SW 1271 (cell line): ENCODE data around the gene SORL1-AS1.

Source experiments
- DNase-seq, 2 experiments: peaks; one replicate each; lab custom pipeline; 2025; lab: John Stamatoyannopoulos, UW

Gene SORL1-AS1

DNA sequence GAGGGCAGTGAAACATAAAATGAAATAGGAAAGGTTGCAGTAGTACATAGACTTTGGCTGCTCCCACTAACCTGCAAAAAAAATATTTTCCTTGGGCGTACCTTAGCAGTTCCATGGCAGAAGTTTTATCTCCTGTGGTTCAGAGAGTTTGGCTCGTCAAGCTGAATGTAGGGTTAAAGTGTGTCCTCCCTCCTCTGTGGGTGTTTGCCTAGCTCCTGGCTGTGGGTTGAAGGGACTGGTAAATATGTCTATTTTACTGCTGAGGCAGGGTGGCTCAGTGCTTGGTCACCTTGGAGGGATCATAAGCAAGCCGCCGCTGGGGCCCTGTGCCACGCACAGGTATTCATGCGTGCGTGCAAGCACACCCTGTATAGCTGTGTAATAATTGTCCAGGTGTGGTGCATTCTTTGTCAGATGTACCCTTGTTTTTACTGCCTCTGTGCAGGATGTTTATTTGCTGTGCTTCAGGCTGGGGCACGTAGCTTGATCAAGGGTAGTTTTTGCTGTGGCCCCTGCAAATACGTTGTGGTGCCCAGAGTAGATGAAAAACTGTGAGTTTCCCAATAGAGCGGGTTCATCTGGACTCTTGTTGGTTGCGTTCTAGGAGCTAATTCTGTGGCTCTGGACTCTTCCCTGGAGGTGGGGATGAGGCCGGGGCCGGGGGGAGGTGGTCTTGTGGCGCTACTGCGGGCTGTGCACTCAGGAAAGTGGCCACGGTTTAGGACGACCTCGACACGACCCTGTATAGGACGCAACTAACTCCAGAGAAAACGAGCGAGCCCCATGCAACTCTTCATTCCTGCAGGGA, 1.4 kb downstream of the SORL1-AS1 start:
- DNase-seq: no peak

DNA sequence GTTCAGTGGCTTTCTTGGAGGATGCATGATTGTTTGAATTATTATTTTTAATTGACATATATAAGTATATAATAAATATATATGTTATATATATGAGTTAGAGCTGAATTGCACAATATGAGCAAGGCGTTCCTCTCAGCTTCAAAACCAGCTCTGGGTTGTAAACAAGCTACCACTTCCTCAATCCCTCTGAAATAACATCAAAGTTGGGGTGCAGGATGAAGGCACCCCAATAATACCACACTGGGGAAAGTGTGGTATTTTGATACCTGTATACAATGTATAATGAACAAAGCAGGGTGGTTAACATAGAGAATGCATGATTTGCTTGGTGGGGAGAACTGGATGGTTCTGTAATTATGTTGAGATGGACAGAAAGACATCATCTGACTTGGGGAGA, 2.4 kb downstream of the SORL1-AS1 start:
- no peak for DNase-seq

DNA sequence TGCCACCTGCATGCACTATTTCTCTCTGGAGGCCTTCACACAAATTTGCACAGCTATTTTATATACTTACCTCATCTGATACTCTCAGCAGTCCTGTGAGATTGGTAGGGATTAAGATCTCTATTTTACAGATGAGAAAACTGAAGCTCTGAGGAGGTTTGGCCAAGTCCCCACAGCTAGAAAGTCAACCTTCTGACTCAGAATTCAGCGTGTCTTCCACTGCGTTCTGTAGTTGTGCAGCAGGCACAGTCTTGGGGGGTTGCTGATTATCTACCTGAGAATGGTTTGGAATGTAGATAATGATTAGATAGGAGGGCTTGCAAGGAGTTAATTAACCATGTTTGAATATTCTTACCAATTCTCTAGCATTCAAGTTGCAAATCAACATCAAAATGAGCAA, 3.1 kb downstream of the SORL1-AS1 start:
- no peak for DNase-seq

DNA sequence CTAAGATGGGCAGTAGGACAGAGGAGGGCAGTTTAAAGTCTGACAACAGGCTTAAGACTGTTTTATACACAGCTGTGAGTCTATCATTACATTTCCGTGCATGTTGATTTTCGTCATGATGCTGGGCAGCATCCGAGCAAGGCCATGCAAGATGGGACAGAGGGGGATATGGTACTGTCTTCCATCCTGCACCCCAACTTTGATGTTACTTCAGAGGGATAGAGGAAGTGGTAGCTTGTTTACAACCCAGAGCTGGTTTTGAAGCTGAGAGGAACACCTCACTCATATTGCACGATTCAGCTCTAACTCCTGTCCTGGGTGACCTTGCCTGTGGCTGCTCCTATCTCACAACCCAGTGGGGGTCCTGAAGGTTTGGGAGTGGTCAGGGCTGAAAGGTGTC, 3.6 kb downstream of the SORL1-AS1 start:
- no peak for DNase-seq

DNA sequence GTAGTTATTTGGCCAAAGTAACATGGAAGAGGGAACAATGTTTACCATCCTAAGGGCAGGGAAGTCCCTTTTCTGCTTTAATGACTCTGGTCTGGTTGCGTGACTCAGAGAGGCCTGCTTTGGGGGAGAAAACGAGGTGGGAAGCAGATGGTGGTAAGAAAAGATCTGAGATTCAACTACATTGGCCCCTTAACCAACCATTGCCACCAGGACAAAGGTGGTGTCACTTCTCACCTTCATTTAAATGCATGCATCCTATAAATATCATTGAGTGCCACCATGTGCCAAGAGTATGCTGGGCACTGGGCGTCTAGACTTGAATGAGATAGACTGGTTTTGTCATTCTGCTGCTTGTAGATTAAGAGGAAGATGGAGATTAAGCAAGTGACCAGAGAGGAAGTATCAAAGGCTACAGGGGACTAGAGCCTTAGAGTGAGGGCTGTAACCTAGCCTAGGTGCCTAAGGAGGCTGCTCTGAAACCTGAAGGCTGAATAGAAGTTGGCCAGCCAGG, 4.3 kb downstream of the SORL1-AS1 start:
- no peak for DNase-seq

DNA sequence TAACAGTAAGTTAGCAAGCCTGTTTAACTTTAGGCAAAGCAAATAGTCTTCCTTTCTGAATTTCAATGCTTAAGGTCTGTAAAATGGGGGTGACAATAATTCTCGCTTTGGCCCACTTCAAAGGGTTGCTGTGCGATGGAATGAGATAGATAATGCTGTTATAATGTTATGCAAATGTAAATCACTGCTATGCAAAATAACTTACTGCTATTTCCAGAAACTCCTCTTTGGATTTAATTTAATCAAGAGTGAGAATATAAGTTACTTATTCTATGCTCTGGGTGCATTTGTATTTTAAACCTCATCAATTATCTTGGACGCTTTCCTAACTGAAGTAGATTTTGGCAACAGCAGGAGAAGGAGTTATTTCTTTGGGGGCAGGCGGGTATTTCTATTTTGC, 4.8 kb downstream of the SORL1-AS1 start:
- no peak for DNase-seq

DNA sequence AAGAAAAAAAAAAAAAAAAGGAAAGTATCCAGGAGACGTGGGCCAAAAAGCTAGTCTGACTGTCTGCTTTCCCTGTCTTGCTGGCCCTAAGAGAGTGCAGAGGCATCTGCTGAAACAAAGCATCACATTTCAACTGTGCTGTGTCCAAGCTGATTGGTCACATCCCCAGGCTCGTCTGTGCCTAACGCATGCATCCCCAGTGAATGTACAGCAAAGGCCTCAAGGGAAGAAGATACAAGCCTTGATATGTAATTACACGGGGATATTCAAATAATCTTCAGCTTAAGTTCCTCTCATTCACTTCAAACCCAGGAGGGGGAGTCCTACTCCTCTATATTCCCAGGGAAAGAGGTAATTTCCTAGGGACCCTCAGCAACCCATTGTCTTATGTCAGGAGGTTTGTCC, 6.0 kb downstream of the SORL1-AS1 start:
- peak in 1 of 2 experiments; percentile 3 for DNase-seq

DNA sequence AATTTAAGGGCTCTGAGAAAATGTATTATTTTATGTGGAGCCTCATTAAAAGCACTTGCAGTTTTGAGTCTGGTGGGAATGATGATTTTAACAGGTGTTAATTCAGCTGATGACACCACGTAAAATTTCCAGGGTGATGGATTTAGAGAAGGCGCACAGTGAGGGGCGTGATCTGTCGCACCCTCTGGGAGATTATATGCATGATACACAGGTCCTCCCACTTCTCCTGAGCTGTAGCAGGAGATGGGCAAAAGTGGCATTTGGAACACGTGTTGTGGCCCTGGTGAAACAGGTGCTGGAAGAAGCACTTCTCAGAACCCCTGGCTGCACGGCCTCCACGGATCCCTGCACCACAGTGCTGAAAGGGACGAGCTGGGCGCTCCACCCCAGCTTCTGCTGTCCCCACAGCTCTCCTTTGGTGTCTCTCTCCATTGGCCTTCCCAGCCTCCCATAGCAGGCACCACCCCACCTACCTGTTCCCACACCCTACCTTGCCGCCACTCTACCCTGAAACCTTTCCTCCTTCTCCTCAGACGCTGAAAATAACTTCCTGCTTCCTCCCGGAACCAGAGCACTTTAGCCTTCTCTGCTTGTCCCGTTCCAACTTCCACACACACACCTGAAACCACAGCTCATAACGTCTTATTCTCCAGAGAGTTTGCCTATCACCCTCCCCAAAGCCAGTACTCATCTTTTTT, 7.5 kb downstream of the SORL1-AS1 start:
- DNase-seq: no peak

DNA sequence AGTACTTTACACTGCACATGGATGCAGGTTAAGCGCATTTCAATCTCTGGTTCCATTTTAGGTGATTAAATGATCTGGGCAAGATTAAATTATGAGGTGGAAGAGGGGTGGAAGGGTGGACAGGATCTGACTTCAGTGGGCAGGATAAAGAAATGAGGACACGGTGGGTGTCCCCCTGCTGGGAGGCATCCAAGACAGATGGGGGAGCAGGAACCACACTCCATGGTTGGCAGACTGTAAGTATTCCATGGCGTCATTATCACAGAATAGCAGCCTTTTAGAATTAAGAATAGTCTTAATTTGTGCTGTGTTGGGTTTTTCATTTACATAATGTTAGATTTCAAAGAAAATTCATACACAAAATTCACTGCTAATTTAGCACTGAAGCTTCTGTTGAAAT, 8.2 kb downstream of the SORL1-AS1 start:
- DNase-seq: no peak

DNA sequence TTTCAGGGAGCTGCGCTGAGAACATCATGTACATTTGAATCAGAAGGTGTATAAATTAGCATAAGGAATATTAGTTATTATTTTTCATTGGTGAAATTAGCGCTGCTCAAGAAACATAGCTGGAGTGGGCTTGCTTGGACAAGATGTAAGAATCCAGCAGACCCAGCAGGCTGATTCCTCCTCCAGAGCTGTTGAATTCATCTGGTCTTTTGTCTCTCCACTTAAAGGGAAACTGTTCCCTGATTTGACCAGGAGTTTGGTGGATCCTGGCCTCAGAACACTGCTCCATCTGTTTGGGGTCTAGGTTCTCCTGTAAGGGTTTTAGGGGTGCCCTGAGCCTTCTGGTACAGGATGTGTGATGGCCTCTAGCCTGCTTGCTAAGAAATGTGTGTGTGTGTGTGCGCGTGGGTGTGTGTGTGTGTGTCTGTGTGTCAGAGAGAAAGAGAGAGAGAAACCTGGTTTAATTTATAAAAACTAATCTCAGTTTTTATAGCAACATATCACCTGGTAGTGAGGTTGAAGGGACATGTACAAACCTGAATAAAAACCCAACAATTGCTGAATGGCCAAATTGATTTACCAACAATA, 9.0 kb downstream of the SORL1-AS1 start:
- no peak for DNase-seq

DNA sequence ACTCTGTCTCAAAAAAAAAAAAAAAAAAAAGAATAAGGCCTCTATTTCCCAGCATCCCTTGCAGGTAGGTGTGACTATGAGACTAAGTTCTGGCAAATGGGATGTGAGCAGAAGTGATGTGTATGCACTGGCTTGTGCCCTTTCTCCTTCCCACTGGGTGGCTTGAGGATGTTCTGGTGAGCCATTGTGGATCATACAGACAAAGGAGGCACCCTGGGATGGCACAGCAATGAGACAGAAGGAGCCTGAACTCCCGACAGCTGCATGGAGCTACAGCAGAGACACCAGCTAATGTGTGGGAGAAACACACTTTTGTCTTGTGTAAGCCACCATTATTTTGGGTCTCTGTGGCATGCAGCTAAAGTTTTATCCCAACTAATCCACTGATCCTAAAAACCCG, 11.2 kb downstream of the SORL1-AS1 start:
- DNase-seq: no peak

DNA sequence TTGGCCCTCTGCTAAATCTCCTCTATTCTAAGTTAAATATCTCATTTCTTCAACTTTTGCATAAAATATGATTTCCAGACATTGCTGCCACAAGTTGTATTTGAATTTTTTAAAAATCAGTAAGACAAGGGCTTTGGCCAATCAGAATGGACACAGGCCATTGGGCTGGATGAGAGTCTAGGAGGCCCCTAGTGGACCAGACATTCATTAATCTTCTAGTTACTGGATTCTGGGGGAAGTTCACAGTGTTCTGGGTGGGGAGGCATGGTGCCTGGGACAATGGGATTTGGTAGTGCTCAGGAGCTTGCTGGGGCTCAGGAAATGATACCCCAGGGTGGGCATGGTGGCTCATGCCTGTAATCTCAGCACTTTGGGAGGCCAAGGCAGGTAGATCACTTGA, 13.0 kb downstream of the SORL1-AS1 start:
- DNase-seq: no peak

DNA sequence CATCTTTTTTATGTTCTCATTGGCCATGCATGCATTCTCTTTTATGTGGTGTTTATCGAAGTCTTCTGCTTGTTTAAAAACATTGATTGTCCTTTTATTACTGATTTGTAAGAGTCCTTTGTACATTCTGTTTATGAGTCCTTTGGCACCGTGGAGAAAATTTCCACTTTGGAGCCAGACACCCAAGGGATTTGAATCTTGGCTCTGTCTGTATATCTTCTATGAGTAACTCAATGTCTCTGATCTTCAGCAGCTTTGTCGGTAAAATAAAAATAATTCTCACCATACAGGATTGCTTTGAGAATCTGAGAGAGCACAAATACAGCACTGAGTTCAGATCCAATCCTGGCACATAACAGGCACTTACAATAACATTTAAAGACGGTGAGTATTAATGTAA, 13.4 kb downstream of the SORL1-AS1 start:
- DNase-seq: no peak

DNA sequence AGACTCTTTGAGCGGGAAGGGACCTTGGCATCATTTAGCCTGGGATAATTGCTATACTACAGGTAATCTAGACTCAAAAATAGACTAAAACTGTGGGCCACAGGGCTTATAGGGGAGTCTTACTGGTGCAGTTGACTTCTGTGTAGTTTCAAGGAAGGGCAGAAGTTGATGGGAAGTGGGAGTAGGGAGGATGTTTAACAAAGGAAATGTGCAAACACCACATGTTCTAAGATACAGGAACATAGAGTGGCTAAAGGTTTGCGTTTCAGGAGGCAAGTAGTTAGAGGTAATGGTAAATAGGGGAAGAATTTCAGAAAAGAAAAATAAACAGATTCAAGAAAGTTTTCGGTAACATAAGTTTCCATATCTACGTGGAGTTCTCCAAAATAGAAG, 15.1 kb downstream of the SORL1-AS1 start:
- no peak for DNase-seq

DNA sequence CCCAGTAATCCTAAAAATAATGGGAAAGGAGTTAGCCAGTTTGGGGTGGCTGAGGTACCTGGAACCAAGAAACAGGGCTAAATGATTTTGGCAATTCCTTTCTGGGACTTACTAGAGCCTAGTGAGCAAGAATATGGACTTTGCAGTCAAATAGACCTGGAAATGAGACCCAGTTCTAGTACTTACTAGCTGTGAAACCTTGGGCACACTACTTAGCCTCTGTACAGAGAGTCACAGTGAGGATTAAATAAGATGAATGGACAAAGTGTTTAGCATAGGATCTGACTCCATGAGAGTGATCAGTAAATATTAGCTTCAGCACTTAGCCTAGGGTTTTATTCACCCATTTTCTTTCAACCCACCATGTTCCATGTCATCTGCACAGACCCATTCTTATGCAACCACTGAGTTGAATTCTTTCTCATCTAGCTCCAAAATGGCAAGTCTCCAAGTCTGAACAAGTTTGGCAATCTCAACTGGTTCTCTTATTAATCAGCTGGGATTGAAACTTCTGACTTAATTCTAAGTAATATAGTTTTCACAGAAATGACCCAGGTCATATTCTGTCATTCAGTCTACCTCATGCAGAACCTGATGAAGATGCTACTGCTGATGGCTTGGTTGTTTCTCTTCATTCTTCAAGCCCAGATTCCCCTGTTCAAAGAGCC, 15.6 kb downstream of the SORL1-AS1 start:
- DNase-seq: no peak

DNA sequence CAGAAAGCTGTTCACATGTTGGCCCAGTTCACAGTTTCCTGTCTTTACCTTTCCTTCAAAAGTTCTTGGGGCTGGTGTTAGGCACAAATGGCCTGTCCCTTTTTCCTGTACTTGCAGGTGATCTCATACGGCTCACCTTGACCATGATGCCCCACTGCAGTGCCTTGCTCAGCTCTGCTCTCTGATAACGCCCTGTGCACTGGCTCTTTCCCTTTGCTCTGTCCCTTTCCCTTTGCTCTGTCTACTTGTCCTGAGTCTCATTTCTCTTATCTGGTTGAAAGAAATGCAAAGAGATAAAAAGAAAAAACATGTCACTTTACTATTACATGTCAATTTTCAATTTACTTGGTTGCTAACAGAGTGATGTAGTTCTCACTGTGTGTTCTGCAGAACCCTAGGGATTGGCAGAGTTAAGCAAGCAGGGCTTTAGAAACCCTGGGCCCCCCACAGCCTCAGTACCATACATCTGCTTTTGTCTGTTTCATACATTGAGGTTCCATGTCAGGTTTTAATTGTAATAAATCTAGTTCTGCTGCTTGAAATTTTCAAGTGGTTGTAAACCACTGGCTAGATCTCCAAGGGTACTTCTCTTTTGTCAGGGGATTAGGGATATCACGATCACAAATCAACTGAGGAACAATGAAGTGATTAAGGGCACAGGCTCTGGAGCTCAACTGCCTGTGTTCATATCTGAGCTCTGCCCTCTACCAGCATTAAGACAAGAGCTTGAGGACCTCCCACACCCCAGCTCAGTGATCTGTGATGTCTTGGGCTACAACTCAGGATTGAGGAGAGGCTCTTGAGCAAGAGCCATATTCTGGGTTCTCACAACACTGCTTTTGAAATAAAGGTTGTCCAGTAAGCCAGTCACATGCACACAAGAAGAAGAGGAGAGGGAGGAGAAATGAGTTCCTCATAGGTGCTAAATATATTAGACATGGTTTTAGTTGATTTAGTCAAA, 16.9 kb downstream of the SORL1-AS1 start:
- no peak for DNase-seq

DNA sequence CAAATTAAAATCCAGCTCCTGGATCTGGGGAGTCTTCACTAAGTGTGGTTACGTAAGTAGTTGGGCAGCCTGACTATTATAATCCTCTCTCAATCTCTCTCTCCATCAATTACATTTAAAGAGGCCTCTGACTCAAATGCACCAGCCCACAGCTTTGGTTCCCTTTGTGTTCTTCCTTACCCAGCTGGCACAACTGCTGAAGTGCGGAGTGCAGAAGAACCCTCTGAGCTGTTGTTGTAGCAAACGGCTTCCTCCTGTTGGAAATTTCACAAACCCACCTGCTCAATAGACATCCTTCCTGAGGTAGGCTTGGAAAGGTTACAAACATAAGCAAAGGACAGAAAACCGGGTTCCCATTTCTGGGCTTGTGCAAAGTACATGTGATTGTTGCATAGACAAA, 17.6 kb downstream of the SORL1-AS1 start:
- DNase-seq: no peak

DNA sequence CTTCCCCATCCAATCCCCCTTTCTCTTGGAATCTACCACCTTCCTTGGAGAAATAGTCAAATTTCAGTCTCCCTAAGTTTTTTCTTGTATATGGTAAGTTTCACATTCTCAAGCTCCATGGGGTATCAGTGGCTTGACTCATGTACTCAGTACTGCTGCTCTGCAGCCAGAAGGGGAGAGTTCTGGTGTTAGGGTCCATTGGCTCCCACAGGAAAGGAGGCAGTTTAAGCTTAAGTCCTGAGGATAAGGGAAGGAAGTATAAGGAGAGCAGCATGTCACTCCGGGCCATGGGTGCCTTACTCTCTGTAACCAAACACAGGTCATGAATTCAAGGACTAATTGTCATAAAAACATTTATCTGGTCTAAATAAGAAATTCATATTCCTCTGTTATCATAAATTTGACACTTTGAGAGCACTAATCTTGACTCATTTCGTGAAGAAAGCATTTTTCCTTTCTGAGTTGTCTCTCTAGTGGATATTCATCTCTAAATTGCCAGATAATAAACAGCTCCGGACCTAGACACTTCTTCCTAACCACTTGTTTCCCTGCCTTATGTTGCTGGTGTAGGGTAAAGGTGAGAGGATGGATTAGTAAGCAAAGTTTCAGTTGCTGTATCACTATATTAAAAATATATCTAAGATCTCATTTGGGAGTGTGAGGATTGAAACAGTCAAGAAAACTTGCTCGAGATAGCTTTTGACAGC, 20.8 kb downstream of the SORL1-AS1 start:
- no peak for DNase-seq

DNA sequence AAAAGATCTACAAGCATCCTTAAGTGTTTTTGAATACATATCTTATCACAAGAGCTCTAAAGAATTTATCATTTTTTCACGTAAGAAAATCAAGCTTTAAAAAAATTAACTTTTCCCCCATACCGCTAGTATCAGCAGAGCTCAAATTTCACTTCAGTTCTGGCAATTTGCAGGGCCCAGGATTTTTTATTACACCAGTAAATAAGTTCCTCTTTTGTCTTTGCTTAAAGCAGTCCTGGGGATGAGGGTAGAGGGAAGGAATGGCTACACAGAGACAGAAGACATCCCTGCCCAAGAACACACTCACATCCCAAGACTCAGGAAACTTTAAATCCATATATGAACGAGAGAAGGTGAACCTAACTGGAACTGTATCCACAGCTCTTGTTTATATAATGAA, 23.2 kb downstream of the SORL1-AS1 start:
- DNase-seq: no peak

DNA sequence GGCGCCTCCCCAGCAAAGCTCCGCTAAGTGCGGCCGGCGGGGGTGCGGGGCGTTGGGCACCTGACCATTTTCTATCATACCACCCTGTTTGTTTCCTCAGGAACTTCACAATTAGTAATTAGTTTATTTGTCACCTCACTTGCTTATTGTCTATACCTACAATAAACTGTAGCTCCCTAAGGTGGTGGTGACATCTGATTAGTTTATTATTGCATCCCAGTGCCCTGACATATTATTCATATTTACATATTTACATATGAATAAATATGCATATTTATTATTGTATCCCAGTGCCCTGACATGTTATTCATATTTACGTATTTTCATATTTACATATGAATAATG, 25.4 kb downstream of the SORL1-AS1 start:
- DNase-seq: no peak
